Colonic mucosa (tissue), 4 donors: ENCODE results near the gene APOL3. TPM values are rescaled to one million over a fixed set of nuclear protein-coding genes. Genes with fewer than 3 reads are reported as not detected.
"Not testable (repeated sequence)": the region's sequence is repeated elsewhere in the genome, so short reads cannot be mapped to it uniquely, and the experiment has no call there.

Source experiments
- DNase-seq: peaks from one replicate; pipeline ENCODE4 v3.0.0-alpha.2; 2020
- H3K27ac ChIP-seq: fragments of 200-600 bp; one replicate; pipeline ENCODE4 v1.8.0; 2021
- H3K27me3 ChIP-seq: fragments of 200-600 bp; one replicate; pipeline ENCODE4 v1.8.0; 2021
- H3K36me3 ChIP-seq: fragments of 200-600 bp; one replicate; pipeline ENCODE4 v1.8.0; 2021
- H3K4me1 ChIP-seq: fragments of 200-600 bp; one replicate; pipeline ENCODE4 v1.8.0; 2021; ENCODE audit warnings: mild to moderate bottlenecking
- H3K4me3 ChIP-seq: fragments of 200-600 bp; one replicate; pipeline ENCODE4 v1.8.0; 2021
- H3K9ac ChIP-seq, 2 donors: one replicate each; pipeline ENCODE4 v1.7.0; 2013; ENCODE audit warnings: control low read depth in 2 of 2, low read depth in 2 of 2, low read length in 2 of 2
- H3K9me3 ChIP-seq: fragments of 200-600 bp; one replicate; pipeline ENCODE4 v1.8.0; 2021
- intact Hi-C: fragments of 100-400 bp; cut with DNase I; formaldehyde crosslinking; loops from one replicate; pipeline ENCODE4 v1.14.1; 2022
- total RNA-seq, 2 donors: library from RNA; stranded (reverse); fragmentation: NEBNext Ultra II Directional in 1 of 2; extraction: Animal tissue kit (Norgen Biotek cat#: 25700) in 1 of 2; gene quantifications; one replicate each; pipeline ENCODE4 v1.2.1, GENCODE V29; 2021
- TF ChIP-seq, protein P1 (sequence below): fragments of 200-600 bp; IDR thresholded peaks from one replicate; pipeline ENCODE4 v1.8.0; 2022; ENCODE audit warnings: antibody characterized with exemption, mild to moderate bottlenecking
- donor health status: healthy.
- donor health status: DM: no; HTN: no; CAD: no.
- donor health status: DM: no; HTN: no; CAD: no.

Gene APOL3
- total RNA-seq, 2 donors from 2014 or later = 5.9 to 9.6 TPM

DNA sequence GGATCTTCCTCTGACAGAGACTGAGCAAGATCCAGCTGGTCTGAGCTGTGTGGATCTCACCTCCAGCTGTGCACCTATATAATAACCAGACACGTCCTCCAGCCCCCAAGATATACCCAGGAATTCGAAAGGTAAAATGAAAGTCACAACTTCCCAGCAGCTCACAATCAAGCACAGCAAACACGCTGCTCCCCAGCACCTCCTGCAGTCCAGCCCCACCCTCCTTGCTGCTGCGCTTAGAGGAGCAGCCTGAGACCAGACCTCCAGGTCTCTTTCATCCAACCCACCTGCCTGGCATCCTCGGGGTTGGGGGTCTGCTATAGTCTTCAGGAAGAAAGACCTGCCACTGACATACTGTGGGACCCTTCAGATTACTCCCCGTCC, 44.1 kb upstream of the APOL3 start:
- Histone ChIP-seq H3K27me3 (no peaks in the 10 kb centered on the region), H3K9me3 (no peaks in the 10 kb centered on the region), H3K4me1 (no peaks in the 10 kb centered on the region), H3K27ac (no peak overlapping the region), H3K36me3 (no peaks in the 10 kb centered on the region), H3K4me3 (no peak overlapping the region), H3K9ac (peak overlapping the region in 1 of 2 donors; percentile 35)
- TF ChIP-seq, protein P1, sequence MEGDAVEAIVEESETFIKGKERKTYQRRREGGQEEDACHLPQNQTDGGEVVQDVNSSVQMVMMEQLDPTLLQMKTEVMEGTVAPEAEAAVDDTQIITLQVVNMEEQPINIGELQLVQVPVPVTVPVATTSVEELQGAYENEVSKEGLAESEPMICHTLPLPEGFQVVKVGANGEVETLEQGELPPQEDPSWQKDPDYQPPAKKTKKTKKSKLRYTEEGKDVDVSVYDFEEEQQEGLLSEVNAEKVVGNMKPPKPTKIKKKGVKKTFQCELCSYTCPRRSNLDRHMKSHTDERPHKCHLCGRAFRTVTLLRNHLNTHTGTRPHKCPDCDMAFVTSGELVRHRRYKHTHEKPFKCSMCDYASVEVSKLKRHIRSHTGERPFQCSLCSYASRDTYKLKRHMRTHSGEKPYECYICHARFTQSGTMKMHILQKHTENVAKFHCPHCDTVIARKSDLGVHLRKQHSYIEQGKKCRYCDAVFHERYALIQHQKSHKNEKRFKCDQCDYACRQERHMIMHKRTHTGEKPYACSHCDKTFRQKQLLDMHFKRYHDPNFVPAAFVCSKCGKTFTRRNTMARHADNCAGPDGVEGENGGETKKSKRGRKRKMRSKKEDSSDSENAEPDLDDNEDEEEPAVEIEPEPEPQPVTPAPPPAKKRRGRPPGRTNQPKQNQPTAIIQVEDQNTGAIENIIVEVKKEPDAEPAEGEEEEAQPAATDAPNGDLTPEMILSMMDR = no peak
- DNase-seq = no peak
- intact Hi-C loops = no loop called here

DNA sequence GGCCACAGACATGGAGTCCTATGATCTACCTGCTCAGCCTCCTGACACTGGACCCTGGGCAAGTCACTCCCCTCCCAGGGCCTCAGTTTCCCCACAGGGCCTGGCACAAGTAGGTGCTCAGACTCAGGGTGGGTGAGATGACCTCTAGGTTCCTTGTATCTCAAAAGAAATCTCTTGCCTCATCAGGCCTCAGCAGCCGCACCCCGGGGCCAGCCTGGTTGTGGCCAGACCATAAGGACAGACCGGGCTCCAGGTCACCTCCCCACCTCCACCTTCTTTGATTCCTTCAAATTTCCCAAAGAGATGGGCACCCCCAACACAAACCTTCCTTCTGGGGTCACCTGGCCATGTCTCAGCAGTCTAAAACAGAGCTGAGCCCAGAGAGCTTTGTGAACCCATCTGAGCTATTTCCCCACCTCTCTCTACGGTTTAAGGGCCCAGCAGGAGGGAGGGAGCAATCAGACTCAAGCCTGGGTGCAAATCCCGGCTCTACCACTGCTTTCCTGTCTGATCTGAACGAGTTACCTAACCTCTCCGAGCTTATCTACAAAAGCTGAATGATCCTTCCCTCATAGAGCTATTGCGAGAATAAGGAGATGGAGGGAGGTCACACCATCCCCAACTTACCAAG, 43.6 kb upstream of the APOL3 start:
- Histone ChIP-seq H3K9me3 (no peaks in the 10 kb centered on the region), H3K9ac (no peak overlapping the region), H3K36me3 (no peaks in the 10 kb centered on the region), H3K4me3 (no peak overlapping the region), H3K27me3 (no peaks in the 10 kb centered on the region), H3K27ac (no peak overlapping the region), H3K4me1 (no peaks in the 10 kb centered on the region)
- no peak for DNase-seq
- intact Hi-C loops = no loop called here
- TF ChIP-seq, protein P1 = no peak

DNA sequence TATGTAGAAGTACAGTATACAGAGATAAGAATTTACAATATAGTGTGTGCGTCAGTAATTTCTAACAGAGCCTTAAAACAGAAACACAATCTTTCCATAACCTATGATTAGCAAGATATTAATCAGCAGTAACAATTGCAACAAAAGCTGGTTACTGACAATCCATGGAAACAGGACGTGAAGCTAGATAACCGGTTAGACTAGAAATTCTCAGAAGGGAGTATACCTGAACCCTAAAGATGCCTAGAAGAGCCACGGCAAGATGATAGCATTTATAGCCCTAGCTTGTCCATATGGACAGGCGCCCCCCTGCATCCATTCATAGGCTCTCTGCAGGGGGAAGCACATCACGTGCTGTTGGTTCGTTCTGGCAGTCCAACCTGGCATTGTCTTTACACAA, 42.9 kb upstream of the APOL3 start:
- intact Hi-C loops, H3K27ac ChIP-seq, DNase-seq: not testable (repeated sequence)

DNA sequence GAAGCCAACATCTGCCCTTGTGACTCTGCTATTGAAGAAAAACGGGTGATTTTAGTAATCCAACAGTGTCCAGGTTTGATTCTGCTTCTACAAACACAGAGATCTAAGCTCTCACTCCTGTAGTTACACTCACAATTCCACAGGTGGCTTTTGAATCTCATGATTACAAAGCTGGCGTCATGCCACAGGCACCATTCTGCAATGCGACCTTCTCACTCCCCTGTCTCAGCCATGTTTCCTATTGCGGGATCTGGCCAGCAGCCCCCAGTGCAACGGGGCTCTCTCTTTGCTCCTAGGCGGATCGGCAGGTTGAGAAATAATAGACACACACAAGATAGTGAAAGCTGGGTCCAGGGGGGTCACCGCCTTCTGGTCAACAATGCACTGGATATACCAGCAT, 42.4 kb upstream of the APOL3 start:
- H3K4me3 ChIP-seq, H3K27ac ChIP-seq, H3K4me1 ChIP-seq, H3K9ac ChIP-seq, H3K36me3 ChIP-seq, intact Hi-C loops, H3K9me3 ChIP-seq, H3K27me3 ChIP-seq, DNase-seq: not testable (repeated sequence)

More for the DNA sequence above, 42.9 kb upstream of the APOL3 start:
- not testable (repeated sequence) for H3K36me3 ChIP-seq, H3K27me3 ChIP-seq, H3K4me3 ChIP-seq, H3K4me1 ChIP-seq, H3K9me3 ChIP-seq, H3K9ac ChIP-seq

DNA sequence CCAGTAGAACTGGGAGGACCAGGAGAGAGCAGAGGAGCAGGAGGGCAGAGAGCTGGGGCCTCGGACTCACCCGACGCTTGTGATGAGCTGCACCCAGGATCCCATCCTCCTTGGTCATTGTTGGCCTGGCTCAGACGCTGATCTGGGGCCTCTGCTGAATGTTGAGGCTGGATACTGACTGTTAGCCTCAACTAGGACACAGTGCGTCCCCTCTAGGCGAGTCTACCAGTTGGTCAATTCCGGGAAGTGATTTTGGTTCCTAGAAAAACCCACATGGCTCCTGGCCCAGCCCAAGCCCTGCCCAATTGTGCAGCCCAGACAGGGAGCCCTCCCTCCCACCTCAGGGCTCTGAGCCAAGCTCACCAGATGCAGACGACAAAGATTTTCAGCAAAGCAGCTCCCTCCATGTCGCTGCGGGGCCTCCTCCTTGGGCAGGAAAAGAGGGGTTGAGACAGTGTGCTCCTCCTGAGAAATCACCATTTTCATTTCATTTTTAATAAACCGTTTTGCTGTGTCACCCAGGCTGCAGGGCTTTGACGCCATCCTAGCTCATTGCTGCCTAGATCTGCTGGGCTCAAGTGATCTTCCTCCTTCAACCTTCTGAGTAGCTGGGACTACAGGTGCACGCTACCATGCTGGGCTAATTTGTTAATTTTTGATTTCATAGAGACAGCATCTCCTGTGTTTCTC, 41.2 kb upstream of the APOL3 start, which contains the start of gene APOL4:
Gene APOL4 (minus strand): TSS at position 180 of the 690 bp plus-strand sequence. CDS start 75 bp downstream, at position 105.
- peak; percentile 73 for DNase-seq
- Histone ChIP-seq H3K36me3 (no peaks in the 10 kb centered on the region), H3K4me1 (no peaks in the 10 kb centered on the region), H3K9me3 (no peaks in the 10 kb centered on the region), H3K9ac (no peak within 1 kb of the TSS), H3K27ac (no peak within 1 kb of the TSS), H3K4me3 (no peak within 1 kb of the TSS), H3K27me3 (no peaks in the 10 kb centered on the region)
- TF ChIP-seq, protein P1 = no peak
- intact Hi-C loops = no loop called here

DNA sequence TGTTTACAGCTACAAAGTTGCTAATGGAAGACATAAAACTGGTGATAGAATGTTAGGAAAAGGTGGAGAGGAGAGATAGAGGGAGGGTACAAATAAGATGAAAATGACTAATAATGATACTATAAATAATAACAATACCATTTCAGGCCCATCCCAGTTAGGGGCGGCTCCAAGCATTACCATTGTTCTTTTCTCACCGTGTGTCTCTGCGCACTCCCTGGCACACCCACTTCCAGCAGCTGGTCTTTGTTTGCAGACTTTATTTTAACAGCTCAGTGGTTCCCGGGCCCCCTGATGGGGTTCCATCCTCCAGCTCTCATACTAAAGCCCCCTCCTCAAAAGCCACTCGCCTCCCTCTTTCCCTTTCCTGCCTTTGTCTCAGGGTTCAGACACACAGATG, 40.5 kb upstream of the APOL3 start:
- H3K4me3 ChIP-seq, DNase-seq, H3K36me3 ChIP-seq, H3K9ac ChIP-seq, H3K27me3 ChIP-seq, H3K27ac ChIP-seq, H3K4me1 ChIP-seq, intact Hi-C loops, H3K9me3 ChIP-seq: not testable (repeated sequence)

DNA sequence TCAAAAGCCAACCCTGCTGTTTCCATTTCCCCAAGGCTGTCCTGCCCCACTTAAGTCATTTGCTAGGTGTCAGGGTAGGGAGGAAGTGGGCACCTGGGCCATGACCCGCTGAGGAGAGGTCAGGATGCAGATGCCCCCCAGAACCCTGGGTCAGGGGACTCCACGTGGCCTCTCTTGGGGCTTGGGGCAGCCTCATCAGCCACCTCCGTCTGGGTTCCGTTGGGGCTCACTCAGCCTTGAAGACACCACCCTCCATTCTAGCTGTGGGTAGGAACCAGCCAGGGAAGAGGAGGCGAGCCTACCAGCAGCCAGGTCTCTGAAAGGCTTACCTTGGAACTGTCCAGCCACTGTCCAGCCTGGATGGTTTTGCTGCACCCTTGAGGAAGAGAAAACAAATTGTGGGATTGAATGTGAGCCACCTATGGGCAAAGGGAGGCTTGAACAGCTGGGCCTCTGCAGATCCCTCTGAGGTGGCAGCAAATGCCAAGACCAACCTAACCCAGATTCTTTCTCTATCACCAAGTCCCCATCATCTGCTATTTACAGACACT, 38.5 kb upstream of the APOL3 start:
- no peak overlapping the region for H3K4me3 ChIP-seq
- TF ChIP-seq, protein P1 = no peak
- H3K9ac ChIP-seq = no peak overlapping the region
- DNase-seq = no peak
- H3K36me3 ChIP-seq = no peaks in the 10 kb centered on the region
- no peaks in the 10 kb centered on the region for H3K4me1 ChIP-seq
- no peaks in the 10 kb centered on the region for H3K27me3 ChIP-seq
- H3K9me3 ChIP-seq = no peaks in the 10 kb centered on the region
- no peak overlapping the region for H3K27ac ChIP-seq
- intact Hi-C loops = loop anchor here (10.0 kb wide), 1 partner anchor 286 kb away; the partner anchor contains the start of gene TXN2
